DMS153 treated with DMSO at 0.1 percent for 48 hours (cell line): ENCODE measurements around the gene DPM2.
A peak's percentile ranks its signal among the peaks of the same experiment; 100 is the strongest.

ENCODE experiments used
- DNase-seq: peaks from one replicate; lab custom pipeline; 2025; ENCODE audit not compliant: unreplicated experiment; lab: John Stamatoyannopoulos, UW

The DPM2 gene

GRCh38 chr9:127937388-127938297 lies at the start of gene DPM2:
Gene DPM2, minus strand, starts transcription at chr9:127937854. Its CDS starts 34 bp downstream, at chr9:127937820.
- DNase-seq, result peak; percentile 74

GRCh38 chr9:127987103-127987614 lies 49.5 kb upstream of the DPM2 start:
- DNase-seq, result no peak

- DNase-seq, result no peak
Measured at GRCh38 chr9:127985011-127985410, 47.4 kb upstream of the DPM2 start.

- no peak for DNase-seq
Measured at GRCh38 chr9:127983847-127984289, 46.2 kb upstream of the DPM2 start.

GRCh38 chr9:127982912-127983311 lies 45.3 kb upstream of the DPM2 start:
- DNase-seq, result no peak

- DNase-seq, result no peak
Measured at GRCh38 chr9:127981559-127982121, 44.0 kb upstream of the DPM2 start.

GRCh38 chr9:127980706-127981558 lies 43.3 kb upstream of the DPM2 start, which contains the start of gene EEIG1:
Gene EEIG1, minus strand, starts transcription at chr9:127980989. Its CDS starts 852 bp downstream, at chr9:127980137.
- DNase-seq, result peak; percentile 84

- DNase-seq, result no peak
Measured at GRCh38 chr9:127980060-127980705, 42.5 kb upstream of the DPM2 start.

GRCh38 chr9:127979333-127980059 lies 41.8 kb upstream of the DPM2 start:
- DNase-seq, result no peak

- DNase-seq, result no peak
Measured at GRCh38 chr9:127979015-127979332, 41.3 kb upstream of the DPM2 start.

GRCh38 chr9:127977884-127978647 lies 40.4 kb upstream of the DPM2 start:
- no peak for DNase-seq

GRCh38 chr9:127977009-127977883 lies 39.6 kb upstream of the DPM2 start:
- DNase-seq, result no peak

GRCh38 chr9:127976498-127976897 lies 38.8 kb upstream of the DPM2 start:
- DNase-seq, result peak; percentile 41

GRCh38 chr9:127975376-127976315 lies 38.0 kb upstream of the DPM2 start:
- no peak for DNase-seq

- DNase-seq, result no peak
Measured at GRCh38 chr9:127974769-127975261, 37.2 kb upstream of the DPM2 start.

- DNase-seq, result no peak
Measured at GRCh38 chr9:127974001-127974768, 36.5 kb upstream of the DPM2 start.
